HepG2 (cell line): ENCODE results near the gene WWC2.

Experiments
- ATF3 ChIP-seq: sonication (generic); formaldehyde crosslinking; IDR thresholded peaks from 2 replicates; pipeline ENCODE4 v1.4.0; 2020; ENCODE audit warnings: missing genetic modification reagents
- CREB1 ChIP-seq, 2 experiments: fragments of 450-650 bp in 1 of 2; IDR thresholded peaks; 2 replicates each; pipeline ENCODE4 v1.6.1; 2016 to 2017; ENCODE audit warnings: control low read depth in 1 of 2, mild to moderate bottlenecking in 1 of 2, missing compliant biosample characterization in 1 of 2, missing genetic modification characterization in 1 of 2
- CTCF ChIP-seq: sonication (generic); formaldehyde crosslinking; IDR thresholded peaks from 2 replicates; pipeline ENCODE4 v1.5.0; 2020; ENCODE audit warnings: mild to moderate bottlenecking, missing genetic modification reagents, moderate library complexity
- EP300 ChIP-seq, 3 experiments: sonication (generic) in 1 of 3; formaldehyde crosslinking in 1 of 3; IDR thresholded peaks; 2 replicates each; pipeline versions ENCODE4 v1.5.1 to v1.6.1; 2011 to 2020; ENCODE audit warnings: low read depth in 2 of 3, low read length in 2 of 3, borderline replicate concordance in 1 of 3, improper control_type of control experiment in 1 of 3, mild to moderate bottlenecking in 1 of 3, missing genetic modification reagents in 1 of 3, moderate library complexity in 1 of 3
- EZH2 ChIP-seq: conservative IDR thresholded peaks from 2 replicates; pipeline ENCODE4 v1.6.1; 2012; ENCODE audit warnings: mild to moderate bottlenecking, low read depth, low read length, moderate library complexity
- KDM1A ChIP-seq: IDR thresholded peaks from 2 replicates; pipeline ENCODE4 v1.6.1; 2016; ENCODE audit warnings: missing compliant biosample characterization
- KLF13 ChIP-seq: sonication (generic); formaldehyde crosslinking; IDR thresholded peaks from 2 replicates; pipeline ENCODE4 v1.4.0; 2020; ENCODE audit warnings: mild to moderate bottlenecking, missing genetic modification reagents
- MYC ChIP-seq: sonication (generic); formaldehyde crosslinking; IDR thresholded peaks from 2 replicates; pipeline ENCODE4 v1.9.0; 2021; ENCODE audit warnings: missing genetic modification reagents, borderline replicate concordance
- PHF20 ChIP-seq: sonication (generic); formaldehyde crosslinking; IDR thresholded peaks from 2 replicates; pipeline ENCODE4 v1.5.0; 2020; ENCODE audit warnings: mild to moderate bottlenecking, missing genetic modification reagents
- POLR2AphosphoS5 ChIP-seq: IDR thresholded peaks from 2 replicates; pipeline ENCODE4 v1.6.1; 2012; ENCODE audit warnings: low read depth, low read length
- RELA ChIP-seq: sonication (generic); formaldehyde crosslinking; IDR thresholded peaks from 2 replicates; pipeline ENCODE4 v1.4.0; 2020; ENCODE audit warnings: missing genetic modification reagents
- SMC3 ChIP-seq: IDR thresholded peaks from 2 replicates; pipeline ENCODE4 v1.6.1; 2011; ENCODE audit warnings: low read length, improper control_type of control experiment
- ZFY ChIP-seq: sonication (generic); formaldehyde crosslinking; IDR thresholded peaks from 2 replicates; pipeline ENCODE4 v1.4.0; 2020; ENCODE audit warnings: missing genetic modification reagents
- ZNF589 ChIP-seq: sonication (generic); formaldehyde crosslinking; conservative IDR thresholded peaks from 2 replicates; pipeline ENCODE4 v1.8.0; 2022; ENCODE audit warnings: mild to moderate bottlenecking, moderate library complexity, missing genetic modification reagents

- TF ChIP-seq PHF20 (CRISPR knock-in tag), result no peak
- no peak for TF ChIP-seq KDM1A (CRISPR knock-in tag)
- TF ChIP-seq CTCF (CRISPR knock-in tag), result no peak
- TF ChIP-seq CREB1 (IDR thresholded peaks at IDR 0.05), result no peak
- no peak for TF ChIP-seq CREB1 (CRISPR knock-in tag; IDR thresholded peaks at IDR 0.05)
- no peak for TF ChIP-seq MYC
- TF ChIP-seq SMC3, result no peak
- no peak for TF ChIP-seq KLF13 (CRISPR knock-in tag)
- no peak for TF ChIP-seq ZFY
- no peak for TF ChIP-seq ZNF589 (CRISPR knock-in tag)
- no peak for TF ChIP-seq POLR2AphosphoS5
- no peak for TF ChIP-seq ATF3 (CRISPR knock-in tag)
- TF ChIP-seq EZH2, result no peak
- no peak for TF ChIP-seq EP300 (IDR thresholded peaks at IDR 0.05; ENCODE audit: low read depth in 2 of 2, low read length in 2 of 2)
- TF ChIP-seq EP300 (CRISPR knock-in tag; IDR thresholded peaks at IDR 0.05; ENCODE audit: borderline replicate concordance), result no peak
- TF ChIP-seq RELA, result no peak
These were observed 47.4 kb downstream of the WWC2 start for GRCh38 chr4:183146478-183146877.
